GM19240 (cell line): Measurements from ENCODE around the gene FABP2.
A peak's percentile ranks its signal among the peaks of the same experiment; 100 is the strongest.
"Not testable (repeated sequence)": the region's sequence is repeated elsewhere in the genome, so short reads cannot be mapped to it uniquely, and the experiment has no call there.

Experiments
- DNase-seq: peaks from one replicate; pipeline ENCODE4 v3.0.0; 2011; ENCODE audit warnings: low spot score; ENCODE audit not compliant: insufficient read length

FABP2 gene

DNA sequence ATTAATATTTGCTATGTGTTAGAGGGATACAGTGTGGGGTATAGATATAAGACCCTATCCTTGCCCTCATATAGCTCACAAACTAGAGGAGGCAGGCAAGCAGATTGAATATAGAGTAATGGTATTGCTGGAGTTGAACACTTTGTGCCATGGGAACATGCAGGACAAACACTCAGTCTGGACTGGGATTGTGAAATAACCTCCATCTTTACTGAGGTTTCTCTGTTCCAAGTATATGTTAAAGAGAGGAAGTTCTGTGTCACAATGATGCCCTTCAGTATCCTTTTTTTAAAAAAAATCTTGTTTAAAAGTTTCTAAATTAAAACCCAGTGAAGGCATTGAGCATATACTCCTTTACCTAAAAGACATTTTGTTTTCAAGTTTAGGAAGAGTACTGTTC lies 8.7 kb downstream of the FABP2 start:
- DNase-seq: no peak

DNA sequence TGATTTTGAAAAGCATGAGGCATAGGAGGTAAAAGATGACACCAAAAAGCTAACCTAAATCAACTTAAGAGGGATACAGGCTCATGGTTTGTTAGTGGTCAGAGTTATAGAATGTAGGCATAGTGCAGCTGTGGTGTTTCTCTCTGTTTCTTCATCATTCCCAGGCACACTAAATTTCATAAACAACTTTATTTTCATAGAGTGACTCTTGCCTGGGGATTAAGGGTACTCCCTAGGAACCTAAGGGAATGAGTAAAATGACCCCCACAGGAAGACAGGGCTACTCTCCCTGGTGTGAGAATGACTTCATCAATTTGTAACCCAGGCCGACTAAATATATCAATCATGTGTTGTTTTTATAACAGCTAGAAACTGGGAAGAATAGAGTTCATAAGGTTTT lies 11.1 kb downstream of the FABP2 start:
- no peak for DNase-seq

DNA sequence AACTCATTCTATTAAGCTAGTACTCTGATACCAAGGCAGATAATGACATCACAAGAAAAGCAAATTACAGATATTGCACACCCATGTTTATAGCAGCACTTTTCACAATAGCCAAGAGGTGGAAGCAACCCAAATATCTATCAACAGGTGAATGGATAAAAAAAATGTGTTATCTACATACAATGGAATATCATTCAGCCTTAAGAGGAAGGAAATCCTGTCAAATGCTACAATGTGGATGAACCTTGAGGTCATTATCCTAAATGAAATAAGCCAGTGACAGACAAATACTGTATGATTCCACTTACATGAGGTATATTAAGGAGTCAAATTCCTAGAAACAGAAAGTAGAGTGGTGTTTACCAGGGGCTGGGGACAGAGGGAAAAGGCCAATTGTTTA lies 14.3 kb downstream of the FABP2 start:
- no peak for DNase-seq

- DNase-seq: no peak
Measured at GRCh38 chr4:119304431-119304830, 17.5 kb downstream of the FABP2 start.

GRCh38 chr4:119303587-119304305 lies 18.2 kb downstream of the FABP2 start:
- no peak for DNase-seq

DNA sequence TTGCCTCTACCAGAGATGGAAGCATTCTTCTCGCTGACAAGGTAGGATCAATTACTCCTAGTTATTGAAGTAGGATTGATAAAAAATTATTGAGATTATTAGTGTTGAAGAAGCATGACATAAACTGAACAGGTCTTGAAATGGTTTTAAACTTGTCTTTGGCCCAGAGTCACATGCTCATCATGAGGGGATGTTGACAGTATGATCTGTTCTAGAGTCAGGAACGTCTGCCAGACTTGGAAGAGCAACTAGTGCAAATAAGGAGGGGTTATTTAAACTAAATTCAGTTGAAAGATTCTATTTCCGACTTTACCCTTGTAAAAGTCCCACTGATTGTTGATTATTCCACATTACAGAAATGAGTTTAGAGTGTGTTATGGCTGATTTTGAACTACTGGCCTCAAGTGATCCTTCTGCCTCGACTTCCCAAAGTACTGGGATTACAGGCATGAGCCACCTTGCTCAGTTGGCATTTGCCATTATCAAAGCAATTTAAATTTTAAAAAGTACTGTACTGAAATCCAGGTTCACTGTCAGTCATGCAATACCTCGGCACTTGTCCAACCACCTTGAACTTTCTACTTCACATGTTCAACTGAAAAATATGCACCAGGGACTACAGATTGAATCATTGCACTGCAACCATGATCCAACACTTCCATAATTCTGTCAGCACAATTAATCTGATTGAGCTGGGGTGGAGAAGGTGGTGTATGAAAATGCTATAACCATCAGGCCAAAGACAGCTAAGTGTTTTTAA lies 19.7 kb downstream of the FABP2 start:
- no peak for DNase-seq

DNA sequence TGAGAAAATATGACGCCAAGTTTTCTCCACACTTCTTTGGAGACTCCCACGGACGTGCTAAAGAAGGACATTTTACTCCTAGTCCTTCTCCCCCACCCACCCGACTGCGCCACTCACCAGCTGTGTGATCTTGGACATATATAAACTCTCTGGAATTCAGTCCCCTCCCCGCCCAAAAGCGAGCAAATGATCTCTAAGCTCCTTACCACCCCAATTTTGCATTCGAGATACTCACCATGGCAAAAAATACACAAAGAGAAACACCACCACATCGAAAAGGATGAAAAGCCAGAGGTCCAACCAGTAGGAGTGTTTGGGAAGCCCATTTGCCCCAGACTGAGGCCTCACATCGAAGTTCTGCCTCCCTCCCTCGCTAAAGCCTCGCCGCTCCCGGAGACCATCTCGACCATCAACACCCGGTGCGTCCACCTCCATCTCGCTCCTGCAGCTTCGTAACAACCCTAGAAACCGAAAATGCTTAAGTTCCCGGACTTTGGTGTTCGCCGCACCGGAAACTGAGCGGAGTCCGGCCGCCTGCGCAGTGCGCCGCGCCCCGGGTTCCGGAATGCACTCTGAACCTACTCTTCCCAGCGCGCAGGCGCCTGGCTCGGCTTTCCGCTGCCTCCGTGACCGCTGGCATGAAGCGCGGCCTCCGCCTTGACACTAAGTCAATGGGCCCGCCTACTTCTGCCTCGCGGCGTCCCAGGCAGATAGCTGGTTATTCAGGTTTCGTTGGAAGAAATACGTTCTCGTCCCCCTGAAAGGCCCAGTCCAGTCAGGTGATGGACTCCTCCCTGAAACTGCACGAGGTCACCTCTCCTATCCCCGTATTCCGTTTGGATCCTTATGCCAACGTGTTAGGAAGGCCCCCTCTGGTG lies 21.6 kb downstream of the FABP2 start:
- peak; percentile 59 for DNase-seq

- no peak for DNase-seq
Measured at GRCh38 chr4:119299741-119300100, 22.2 kb downstream of the FABP2 start.

DNA sequence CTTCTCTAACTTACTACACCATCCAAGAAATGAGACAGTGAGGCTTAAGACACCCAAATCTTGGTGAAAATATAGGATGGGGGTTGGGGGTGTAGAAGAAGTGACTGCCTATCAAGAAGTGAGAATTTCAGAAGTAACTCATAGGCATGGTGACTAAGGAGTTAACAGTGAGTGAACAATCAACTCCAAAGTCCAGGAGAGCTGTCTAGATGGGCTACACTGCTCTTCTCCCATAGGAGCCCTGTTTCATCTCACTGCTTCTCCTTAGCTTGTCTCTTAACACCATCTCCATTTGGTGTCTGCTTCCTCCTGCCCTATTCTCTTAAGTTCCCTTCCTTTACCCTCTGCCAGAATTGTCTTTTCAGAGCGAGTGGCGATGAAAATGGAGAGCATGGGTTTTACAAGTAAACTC lies 22.7 kb downstream of the FABP2 start:
- no peak for DNase-seq

DNA sequence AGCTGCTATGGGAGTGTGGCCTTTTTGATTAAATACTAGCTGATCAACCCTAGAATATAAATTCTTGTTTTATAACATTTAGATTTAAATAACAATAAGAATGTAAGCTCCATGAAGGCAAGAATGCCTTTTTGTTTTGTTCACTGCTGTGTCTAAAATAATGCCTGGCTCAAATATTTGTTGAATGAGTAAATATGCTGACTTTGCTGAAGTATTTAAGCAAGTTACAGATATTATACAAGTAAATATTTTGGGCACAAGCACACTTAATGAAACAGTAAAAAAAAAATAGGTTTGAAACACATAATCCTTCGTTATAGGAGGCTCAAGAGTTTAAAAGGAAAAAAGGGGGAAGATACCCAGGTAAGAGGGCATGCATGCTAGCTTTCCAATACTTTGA lies 24.1 kb downstream of the FABP2 start:
- DNase-seq: no peak

DNA sequence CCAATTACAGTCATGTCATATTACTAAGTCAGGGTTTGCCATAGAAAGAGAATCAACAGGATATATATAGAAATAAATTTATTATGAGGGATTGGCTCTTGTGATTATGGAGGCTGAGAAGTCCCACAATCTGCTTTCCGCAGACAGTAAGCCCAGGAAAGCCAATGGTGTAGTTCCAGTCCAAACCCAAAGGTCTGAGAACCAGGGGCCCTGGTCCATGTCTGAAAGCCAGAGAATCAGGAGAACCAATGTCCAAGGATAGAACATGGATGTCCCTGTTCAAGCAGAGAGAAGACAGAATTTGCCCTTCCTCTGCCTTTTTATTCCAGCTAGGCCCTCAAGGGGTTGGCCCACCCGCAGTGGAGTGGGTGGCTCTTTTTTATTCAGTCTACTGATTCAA lies 25.6 kb downstream of the FABP2 start:
- DNase-seq: no peak

- DNase-seq: no peak
Measured at GRCh38 chr4:119290598-119290997, 31.3 kb downstream of the FABP2 start.

GRCh38 chr4:119289313-119289712 lies 32.6 kb downstream of the FABP2 start:
- no peak for DNase-seq

DNA sequence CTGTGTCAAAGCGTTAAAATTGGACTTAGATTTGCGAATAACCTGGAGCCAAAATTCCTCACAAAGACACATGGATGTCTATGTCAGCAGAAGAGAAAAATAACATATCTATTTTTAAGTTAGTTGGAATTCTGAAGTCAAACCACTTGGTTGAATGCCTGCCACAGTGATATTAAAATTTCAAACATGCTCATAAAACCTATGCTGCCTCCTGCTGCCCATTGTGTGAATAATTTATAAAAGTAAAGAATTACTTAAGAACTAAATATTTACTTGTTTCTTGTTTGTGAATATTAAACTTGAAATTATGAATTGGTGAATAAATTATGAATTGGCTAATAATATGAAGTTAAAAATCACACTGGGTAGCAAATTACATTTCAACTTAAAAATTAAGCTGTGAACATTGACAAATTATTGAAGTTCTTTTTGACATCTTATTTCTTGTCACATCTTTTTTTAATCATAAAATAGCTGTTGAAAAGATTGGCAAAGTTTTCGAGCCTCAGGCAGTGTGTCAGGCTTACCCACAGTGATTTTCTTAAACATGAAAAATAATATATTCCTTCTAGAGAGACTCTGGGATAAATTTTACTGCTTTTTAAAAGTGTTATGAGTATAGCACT lies 35.4 kb downstream of the FABP2 start:
- no peak for DNase-seq

DNA sequence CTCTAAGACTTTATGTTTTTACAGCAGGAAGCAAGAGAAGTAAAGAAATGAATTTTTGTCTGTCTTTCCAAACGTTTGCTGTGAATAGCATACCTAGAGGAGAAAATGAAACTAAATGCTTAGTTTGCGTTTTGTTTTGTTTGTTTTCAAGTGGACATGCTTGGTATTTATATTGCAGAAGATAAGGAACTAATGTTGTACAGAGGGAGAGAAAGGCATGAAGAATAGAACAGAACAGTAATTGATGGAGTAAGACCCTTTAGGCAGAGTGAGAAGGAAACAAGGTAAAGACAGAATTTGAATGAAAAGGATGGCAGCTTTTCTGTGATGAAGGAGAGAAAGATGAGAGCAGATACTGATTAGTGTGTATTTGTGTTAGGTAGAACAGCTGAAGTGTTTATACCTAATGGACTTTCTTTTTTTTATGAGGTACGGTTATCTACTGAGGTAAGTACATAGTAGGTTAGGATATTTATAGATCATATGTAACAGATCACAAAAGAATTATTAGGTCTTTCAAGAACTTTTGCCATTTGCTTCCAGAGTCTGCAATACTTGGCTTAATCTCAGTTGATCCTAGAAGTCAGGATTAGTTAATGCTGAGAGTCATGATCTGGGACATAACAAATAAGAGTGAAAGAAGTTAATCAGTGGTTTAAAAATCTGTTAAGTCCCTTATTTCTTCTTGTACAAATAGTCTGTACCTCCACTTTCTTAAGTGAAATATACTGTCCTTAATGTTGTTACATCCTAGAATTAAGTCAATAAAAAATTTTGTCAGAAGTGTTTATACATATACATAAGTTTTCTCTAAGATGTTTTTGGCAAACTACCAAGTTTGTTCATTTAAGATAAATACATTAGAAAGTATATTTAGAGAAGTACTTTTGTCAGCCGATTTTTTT lies 36.8 kb downstream of the FABP2 start:
- no peak for DNase-seq

GRCh38 chr4:119281393-119281792 lies 40.5 kb downstream of the FABP2 start:
- no peak for DNase-seq

DNA sequence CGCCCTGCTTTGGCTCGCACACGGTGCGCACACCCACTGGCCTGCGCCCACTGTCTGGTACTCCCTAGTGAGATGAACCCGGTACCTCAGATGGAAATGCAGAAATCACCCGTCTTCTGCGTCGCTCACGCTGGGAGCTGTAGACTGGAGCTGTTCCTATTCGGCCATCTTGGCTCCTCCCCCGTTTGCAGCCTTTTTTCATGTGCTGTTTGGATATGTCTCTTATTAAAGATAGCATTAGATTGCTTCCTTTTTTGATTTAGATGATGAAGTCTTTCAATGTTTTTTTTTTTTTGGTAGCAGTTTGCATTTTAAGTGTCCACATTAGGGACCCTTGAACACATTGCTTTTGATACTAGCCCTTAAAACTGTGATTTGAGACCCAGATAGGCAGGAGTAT lies 42.0 kb downstream of the FABP2 start:
- not testable (repeated sequence) for DNase-seq

GRCh38 chr4:119279541-119279940 lies 42.4 kb downstream of the FABP2 start:
- DNase-seq: not testable (repeated sequence)

- no peak for DNase-seq
Measured at GRCh38 chr4:119271361-119272085, 50.4 kb downstream of the FABP2 start.

DNA sequence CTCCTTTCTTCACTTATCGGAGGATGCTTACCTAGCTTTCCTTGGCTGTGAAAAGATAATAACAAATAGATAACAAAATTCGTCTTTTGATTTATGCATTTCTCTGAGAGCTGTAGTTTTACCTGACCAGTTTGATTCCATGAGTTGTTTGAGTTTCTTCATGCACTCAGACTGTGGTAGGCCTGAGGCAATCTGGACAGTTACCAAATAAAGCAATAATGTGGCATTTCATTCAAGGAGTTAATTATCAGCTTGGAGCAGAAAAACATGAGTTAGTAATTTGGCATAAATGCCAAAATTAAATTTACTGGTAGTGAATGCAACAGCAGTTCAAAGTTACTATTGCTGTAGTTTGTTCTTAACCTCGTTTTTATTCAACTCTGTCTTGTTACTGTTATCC lies 53.5 kb downstream of the FABP2 start:
- no peak for DNase-seq
